GM18507 (cell line): Measurements from ENCODE around the gene BICC1.

Experiments
- DNase-seq: peaks from one replicate; pipeline ENCODE4 v3.0.0; 2011; ENCODE audit warnings: low read depth; ENCODE audit not compliant: insufficient read length; ENCODE audit errors: extremely low spot score
- FAIRE-seq: peaks from 2 replicates; lab custom pipeline; 2011; peaks lifted over from hg19 to GRCh38; lab: Jason Lieb, UNC

The BICC1 gene, protein sequence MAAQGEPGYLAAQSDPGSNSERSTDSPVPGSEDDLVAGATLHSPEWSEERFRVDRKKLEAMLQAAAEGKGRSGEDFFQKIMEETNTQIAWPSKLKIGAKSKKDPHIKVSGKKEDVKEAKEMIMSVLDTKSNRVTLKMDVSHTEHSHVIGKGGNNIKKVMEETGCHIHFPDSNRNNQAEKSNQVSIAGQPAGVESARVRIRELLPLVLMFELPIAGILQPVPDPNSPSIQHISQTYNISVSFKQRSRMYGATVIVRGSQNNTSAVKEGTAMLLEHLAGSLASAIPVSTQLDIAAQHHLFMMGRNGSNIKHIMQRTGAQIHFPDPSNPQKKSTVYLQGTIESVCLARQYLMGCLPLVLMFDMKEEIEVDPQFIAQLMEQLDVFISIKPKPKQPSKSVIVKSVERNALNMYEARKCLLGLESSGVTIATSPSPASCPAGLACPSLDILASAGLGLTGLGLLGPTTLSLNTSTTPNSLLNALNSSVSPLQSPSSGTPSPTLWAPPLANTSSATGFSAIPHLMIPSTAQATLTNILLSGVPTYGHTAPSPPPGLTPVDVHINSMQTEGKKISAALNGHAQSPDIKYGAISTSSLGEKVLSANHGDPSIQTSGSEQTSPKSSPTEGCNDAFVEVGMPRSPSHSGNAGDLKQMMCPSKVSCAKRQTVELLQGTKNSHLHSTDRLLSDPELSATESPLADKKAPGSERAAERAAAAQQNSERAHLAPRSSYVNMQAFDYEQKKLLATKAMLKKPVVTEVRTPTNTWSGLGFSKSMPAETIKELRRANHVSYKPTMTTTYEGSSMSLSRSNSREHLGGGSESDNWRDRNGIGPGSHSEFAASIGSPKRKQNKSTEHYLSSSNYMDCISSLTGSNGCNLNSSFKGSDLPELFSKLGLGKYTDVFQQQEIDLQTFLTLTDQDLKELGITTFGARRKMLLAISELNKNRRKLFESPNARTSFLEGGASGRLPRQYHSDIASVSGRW

DNA sequence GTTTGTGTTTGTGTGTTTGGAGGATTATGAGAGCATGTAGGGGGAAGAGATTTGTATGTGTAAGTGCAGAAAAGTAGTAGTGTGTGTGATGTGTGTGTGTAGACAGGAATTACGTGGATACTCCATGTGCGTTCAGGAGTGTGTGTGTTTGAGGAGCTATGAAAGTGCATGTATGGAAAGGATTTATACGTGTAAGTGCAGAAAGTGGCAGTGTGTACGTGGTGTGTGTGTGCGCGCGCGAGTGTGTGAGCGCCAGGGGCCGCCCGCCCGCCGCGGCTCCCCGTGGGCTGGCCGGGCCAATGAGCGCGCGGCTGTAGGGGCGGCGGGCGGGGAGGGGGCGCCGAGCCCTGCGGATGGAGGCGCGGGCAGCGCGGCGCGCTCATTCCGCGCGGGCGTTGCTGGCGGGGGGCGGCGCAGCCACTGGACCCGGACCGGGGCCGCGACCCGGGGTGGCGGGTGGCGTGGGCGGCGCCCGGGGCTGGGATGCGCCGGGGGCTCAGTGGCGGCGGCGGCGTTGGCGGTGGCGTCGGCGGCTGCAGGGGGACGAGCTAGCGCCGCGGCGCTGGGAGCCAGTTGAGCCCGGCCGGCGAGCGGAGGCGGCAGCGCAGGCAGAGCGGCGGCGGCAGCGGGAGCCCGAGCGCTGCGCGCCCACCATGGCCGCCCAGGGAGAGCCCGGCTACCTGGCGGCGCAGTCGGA lies at the start of gene BICC1:
Gene BICC1 (plus strand): TSS at position 382 of the 697 bp plus-strand sequence. CDS start 272 bp downstream, at position 654.
- no peak for DNase-seq
- FAIRE-seq: no peak

DNA sequence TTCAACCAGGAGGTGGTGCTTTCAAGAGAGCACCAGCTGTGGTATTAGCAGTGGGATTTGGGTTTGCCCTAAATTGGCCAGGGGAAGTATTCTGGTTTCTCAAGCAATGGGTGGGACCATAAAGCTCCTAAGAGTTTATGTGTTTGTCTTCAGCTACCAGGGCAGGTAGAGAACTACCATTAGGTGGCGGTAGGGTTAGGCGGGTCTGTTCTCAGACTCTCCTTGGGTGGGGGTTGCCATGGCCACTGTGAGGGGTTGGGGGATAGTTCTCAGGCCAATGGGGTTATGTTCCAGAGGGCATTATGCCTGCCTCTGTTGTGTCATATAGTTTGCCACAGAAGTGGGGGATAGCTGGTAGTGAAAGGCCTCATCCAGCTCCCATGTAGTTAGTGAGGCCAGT lies 47.7 kb upstream of the BICC1 start:
- FAIRE-seq (no peak), DNase-seq (no peak)

DNA sequence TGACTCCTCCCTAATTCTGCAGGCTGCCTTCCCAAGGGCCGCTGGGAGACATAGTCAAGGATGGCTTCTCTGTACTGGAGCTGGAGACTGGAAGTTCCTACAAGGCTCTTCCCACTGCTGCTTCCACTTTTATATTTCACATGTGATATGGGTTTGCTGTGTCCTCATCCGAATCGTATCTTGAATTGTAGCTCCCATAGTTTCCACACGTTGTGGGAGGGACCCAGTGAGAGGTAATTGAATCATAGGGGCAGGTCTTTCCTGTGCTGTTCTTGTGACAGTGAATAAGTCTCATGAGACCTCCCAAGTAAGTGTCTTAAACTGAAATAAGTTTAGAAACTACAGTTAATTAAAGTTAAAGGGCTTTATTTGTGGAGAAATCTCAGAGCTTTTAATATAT lies 47.0 kb upstream of the BICC1 start:
- no peak for FAIRE-seq
- no peak for DNase-seq

DNA sequence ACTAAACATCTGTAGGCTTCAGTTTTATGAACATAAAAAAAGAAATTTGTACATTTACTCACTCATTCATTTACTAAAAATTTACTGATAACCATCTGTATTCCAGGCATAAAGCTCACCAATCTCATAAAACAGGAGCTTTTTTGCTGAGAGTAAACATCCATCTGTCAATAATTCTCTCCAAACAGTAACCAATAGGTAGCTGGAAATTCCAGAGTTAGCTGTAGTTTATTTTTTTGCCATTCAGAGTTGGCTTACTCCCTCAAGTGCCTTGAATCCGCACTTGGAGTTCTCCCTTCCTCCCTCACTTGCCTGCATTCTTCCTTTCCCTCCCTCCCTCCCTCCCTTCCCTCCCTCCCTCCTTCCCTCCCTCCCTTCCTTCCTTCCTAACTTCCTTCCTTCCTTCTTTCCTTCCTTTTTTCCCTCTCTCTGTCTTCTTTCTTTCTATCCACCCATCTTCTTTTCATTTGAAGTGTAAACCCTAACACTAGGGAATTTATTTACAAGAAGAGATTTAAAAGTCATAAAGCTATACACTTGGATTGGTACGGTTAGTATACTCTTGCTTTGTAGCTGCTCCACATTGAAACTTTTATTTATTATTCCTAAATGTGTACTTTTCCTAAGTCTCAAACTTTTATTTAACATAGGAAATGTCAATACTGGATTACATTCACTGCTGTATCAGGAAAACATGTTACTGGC lies 44.6 kb upstream of the BICC1 start:
- FAIRE-seq: no peak
- DNase-seq: no peak

DNA sequence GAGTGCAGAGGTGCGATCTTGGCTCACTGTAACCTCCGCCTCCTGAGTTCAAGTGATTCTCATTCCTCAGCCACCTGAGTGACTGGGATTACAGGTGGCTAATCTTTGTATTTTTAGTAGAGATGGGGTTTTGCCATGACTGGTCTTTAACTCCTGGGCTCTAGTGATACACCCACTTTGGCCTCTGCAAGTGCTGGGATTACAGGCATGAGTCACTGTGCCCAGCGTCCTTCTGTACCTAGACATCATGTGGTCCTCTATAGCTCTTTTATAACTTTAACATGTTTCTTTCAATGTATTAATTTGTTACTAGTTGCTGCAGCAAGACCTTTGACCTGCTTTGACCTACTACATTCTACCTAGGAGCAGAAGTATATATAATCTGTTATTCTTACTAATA lies 38.7 kb upstream of the BICC1 start:
- no peak for FAIRE-seq
- no peak for DNase-seq

DNA sequence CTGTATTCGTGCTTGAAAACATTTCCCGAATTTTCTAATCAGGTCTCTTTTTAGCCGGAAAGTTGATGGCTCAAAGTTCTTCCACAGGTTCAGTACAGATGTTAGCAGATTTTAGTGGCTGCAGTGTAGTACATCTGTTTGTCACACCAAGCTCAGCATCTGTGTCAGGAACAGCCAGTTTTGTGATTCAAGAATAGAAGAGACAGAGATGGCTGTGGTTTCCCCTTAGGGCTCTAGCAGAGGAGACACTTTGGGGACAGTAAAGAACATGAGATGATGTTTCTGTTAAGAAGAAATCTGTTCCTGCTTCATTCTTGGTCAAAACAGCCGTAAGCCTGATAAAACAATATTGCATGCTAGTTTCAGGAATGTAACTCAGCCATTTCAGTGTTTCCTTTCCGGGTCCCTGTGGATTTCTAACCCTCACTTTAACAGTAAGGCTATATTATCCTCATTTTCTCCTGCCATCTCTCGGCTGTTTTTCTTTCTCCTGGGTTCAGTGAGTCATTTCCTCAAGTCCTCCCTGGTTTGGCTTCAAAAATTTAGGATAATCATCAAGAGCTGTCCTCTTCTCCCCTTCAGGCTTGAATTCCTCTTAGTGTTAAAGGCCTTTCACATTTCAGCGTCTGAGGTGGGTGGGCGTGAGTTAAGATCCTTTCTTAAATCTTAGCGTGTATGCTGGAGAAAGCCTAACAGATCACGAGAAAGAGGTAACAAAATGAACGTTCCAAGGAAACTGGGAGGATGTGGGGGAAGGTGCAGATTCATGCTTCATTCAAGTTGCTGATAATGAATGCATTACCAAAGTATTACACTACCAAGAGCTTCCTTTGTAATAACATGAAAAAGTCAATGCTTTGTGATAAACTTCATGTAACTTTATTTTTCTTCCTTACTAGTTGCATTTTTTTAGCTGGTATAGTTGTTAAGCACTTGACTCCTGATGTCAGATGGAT lies 37.1 kb upstream of the BICC1 start:
- DNase-seq (no peak), FAIRE-seq (no peak)

DNA sequence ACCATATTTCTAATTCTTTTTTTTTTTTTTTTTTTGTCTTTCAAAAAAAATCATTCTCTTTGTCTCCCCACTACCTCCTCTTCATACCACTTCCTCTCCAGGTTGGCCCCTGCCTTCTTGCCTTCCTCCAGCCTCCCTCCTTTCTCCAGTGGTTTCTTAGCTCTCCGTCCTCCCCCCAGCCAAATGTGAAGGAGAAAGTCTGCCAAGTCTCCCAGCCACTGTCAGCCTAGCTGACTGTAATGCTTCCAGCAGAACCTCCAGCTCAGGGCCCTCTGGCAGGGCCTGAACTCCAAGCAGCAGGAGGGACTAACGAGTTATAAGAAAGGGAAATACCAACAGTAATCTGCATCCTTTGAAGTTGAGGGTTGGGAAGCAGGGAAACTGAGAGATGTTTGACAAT lies 35.5 kb upstream of the BICC1 start:
- no peak for DNase-seq

DNA sequence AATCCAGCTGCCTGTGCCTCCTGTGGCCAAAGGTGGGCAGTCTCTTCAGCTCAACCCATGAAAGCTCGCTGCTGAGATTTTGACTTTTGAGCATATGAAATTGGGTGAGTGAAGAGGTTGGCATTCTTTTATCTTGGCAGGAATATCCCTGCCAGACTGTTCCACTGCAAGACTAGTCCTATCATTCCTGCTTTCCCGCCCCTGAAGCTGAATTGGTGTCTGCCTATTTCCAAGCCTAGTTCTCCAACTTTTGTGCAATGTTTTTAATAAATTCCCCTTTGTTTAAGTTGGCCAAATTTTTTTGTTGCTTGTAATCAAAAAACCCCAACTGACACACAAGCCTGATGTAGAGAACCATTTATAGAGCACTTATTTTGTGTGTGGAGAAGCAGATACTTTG lies 34.8 kb upstream of the BICC1 start:
- FAIRE-seq: no peak

More for the DNA sequence above, 35.5 kb upstream of the BICC1 start:
- FAIRE-seq: no peak

DNA sequence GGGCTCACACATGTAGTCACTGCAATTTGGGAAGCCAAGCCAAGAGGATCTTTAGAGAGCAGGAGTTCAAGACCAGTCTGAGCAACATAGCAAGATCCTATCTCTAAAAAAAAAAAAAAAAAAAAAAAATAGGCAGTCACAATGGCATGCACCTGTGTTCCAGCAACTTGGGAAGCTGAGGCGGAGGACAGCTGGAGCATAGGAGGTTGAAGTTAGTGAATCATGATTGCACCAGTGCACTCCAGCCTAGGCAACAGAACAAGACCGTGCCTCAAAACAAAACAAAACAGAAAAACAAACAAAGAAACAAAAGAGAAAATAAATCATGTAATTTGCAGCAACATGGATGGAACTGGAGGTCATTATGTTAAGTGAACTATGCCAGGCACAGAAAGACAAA lies 33.6 kb upstream of the BICC1 start:
- no peak for FAIRE-seq
- no peak for DNase-seq

More for the DNA sequence above, 34.8 kb upstream of the BICC1 start:
- no peak for DNase-seq

DNA sequence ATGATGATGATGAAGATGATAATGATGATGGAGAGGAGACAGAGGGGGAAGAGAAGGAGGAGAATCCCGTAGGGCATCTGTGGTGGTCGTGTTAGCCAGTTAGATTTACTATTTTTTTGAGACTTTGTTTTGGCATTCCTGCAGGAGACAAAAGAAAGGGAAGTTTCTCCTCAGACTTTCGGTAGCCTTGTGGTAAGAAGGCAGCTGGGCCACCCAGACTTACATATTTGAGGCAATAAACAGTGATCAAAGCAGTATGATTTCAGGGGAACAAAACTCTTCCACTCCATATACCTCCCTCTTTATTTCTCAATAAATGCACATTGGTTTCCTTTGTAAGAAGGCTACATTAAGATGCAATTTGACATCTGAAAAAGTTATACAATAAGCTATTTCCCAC lies 32.4 kb upstream of the BICC1 start:
- FAIRE-seq (no peak), DNase-seq (no peak)

DNA sequence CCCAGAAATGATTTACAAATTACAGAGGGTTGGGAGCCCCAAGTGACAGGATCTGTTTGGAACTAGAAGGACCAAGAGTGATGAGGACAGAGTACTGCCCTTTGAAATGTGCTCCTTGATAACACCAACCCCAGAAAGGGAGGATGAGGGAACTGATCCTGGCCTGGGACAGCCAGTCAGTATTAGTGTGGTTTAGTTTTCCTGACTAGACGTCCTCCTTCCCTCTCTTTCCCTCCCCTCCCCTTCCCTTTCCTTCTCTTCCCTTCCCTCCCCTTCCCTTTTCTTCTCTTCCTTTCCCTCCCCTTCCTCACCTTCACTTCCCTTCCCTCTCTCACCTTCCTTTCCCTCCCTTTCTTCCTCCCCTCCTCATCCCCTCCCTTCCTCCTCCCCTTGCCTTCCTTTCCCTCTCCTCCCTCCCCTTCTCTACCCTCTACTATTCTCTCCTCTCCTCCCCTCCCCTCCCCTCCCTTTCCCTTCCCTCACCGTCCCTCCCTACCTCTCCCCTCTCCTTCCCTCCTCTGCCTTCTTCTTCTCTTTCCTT lies 31.0 kb upstream of the BICC1 start:
- DNase-seq: no peak
- FAIRE-seq: no peak

DNA sequence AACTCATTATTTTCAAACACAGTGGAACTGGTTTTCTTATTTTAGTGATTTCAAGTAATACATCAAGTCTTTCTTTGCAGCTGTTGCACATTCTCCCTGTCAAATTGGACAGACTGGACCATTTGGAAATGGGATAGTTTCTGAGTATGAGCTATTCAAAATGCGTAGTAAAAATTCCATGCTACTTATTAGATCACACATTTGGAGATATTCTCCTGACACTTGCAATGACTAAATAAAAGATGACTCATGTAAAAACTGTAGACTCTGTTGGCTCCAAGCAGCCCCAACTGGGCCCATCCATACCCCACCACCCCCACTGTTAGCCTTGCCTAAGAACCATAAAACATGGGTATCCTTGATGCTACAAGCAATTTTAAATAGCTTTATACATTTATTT lies 25.9 kb upstream of the BICC1 start:
- FAIRE-seq: no peak
- DNase-seq: no peak

DNA sequence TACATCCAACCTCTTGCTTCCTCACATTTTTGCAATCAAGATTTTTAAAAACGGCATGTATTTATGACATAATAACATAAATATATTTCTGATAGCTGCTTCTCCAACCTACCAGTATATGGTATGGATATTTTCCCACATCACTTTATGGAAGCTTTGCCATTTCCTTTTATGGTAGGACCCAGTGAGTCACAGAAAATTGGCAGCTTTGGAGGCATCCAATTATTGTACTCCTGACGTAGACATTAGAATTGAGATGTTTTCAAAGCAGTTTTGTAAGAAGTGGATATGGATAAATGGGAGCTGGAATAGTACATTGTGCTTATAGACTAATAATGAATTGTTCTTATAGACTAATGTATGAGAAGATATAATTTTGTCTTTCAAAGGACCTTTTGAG lies 23.8 kb upstream of the BICC1 start:
- DNase-seq: no peak
- no peak for FAIRE-seq

DNA sequence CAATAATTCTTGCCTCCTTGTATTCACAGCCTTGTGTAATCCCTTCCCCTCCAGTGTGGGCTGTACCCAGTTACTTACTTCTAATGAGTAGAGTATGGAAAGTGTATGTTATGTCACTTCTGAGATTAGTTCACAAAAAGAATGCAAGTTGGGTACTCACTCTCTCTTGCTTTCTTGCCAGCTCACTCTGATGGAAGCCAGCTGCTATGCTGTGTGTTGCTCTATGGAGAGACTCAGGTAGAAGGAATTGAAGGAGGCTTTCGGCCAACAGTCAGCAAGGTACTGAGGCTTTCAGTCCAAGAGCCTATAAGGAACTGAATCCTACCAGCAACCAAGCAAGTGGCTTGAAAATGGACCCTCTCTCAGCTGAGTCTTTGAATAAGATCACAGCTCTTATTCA lies 9.7 kb upstream of the BICC1 start:
- FAIRE-seq: no peak

DNA sequence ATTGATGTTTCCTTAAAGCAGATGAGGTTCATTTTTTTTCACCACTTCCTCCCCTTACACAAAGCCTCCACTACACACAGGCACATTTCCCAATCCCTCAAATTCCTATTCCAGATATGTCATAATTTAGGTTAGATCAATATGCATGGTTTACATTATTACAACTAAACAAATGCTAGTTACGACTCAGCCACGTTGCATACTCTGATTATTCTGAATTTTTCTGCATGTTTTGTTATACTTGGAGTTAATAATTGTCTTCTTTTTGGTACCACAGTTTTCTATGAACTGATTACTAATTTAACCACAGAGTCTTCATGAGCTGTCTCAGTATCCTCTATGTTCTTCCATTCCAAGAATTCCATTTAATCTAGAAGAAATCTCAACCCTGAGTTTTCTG lies 4.4 kb upstream of the BICC1 start:
- no peak for DNase-seq
- FAIRE-seq: no peak

More for the DNA sequence above, 9.7 kb upstream of the BICC1 start:
- DNase-seq: no peak

DNA sequence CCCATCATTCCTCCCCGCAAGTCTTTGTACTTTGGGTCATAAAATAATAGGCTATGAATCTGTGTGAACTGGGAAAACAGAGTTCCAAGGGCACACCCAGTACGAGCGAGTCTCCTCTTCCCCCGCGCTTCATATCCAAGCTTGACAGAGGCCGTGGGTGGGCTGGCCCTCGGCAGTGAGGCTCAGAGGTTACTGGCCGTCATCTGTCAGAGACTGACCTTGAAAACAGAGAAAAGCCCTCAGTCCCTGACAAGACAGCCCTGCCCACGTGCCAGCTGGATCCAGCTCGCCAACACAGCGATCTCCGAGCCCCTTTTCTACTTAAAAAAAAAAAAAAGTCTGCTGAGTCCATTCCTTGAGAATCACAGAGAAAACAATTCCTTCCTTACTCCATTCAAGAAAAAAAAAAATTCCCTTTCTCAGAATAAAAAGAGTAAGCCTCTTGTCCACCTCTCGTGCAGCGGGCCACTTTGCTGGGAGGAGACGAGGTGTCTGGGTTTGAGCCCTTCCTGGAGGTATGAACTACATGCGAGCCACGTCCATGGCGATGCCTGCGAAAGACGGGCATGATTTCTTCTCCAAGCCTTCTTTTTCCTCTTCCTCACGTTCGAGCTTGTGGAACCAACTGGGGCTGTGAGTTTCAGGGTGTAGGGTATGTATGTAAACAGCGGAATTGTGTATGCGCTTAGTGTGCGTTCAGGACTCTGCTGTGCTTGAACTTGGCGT lies 744 bp upstream of the BICC1 start:
- DNase-seq (no peak), FAIRE-seq (no peak)
